Measurements from ENCODE around the gene NEK6.

NEK6 gene

GRCh38 chr9:124398191-124398935 is 140.6 kb downstream of the NEK6 start:
- Histone ChIP-seq H3K36me3 (ENCODE audit: insufficient read depth) (no peaks in the 10 kb centered on the region; the same call in 1 of the 2 replicates), H3K4me1 (ENCODE audit: low read depth, poor library complexity, severe bottlenecking) (no peaks in the 10 kb centered on the region), H3K27ac (no peak overlapping the region), H3K4me3 (IDR thresholded peaks at IDR 0.05; ENCODE audit: insufficient read depth, low read depth, low read length) (no peak overlapping the region), H3K27me3 (ENCODE audit: insufficient read depth, low read depth) (no peaks in the 10 kb centered on the region), H4K20me1 (ENCODE audit: insufficient read depth) (no peaks in the 10 kb centered on the region; the same call in 1 of the 2 replicates), H3K9ac (no peak overlapping the region), H3K79me2 (ENCODE audit: insufficient read depth, low read depth) (peaks cover 15% of the 10 kb centered on the region; the same call in 1 of the 2 replicates), H3K4me2 (no peak overlapping the region), H2AFZ (ENCODE audit: low read depth) (no peak overlapping the region)
- no peak for TF ChIP-seq CTCF (conservative IDR thresholded peaks at IDR 0.05; ENCODE audit: low read depth, low read length)

- Histone ChIP-seq H4K20me1 (ENCODE audit: insufficient read depth) (no peaks in the 10 kb centered on the region; the same call in 1 of the 2 replicates), H3K36me3 (ENCODE audit: insufficient read depth) (no peaks in the 10 kb centered on the region), H2AFZ (ENCODE audit: low read depth) (no peak overlapping the region), H3K4me1 (ENCODE audit: low read depth, poor library complexity, severe bottlenecking) (no peaks in the 10 kb centered on the region), H3K27ac (no peak overlapping the region), H3K4me2 (no peak overlapping the region), H3K9ac (no peak overlapping the region), H3K4me3 (IDR thresholded peaks at IDR 0.05; ENCODE audit: insufficient read depth, low read depth, low read length) (no peak overlapping the region), H3K27me3 (ENCODE audit: insufficient read depth, low read depth) (no peaks in the 10 kb centered on the region), H3K79me2 (ENCODE audit: insufficient read depth, low read depth) (peaks cover 13% of the 10 kb centered on the region; the same call in 1 of the 2 replicates)
- no peak for TF ChIP-seq CTCF (conservative IDR thresholded peaks at IDR 0.05; ENCODE audit: low read depth, low read length)
Observed at GRCh38 chr9:124399323-124399967, 141.7 kb downstream of the NEK6 start.

GRCh38 chr9:124399968-124400940 is 142.5 kb downstream of the NEK6 start:
- no peaks in the 10 kb centered on the region; the same call in 1 of the 2 replicates for H4K20me1 ChIP-seq (ENCODE audit: insufficient read depth)
- no peak for TF ChIP-seq CTCF (conservative IDR thresholded peaks at IDR 0.05; ENCODE audit: low read depth, low read length)
- peaks cover 7% of the 10 kb centered on the region; the same call in 1 of the 2 replicates for H3K79me2 ChIP-seq (ENCODE audit: insufficient read depth, low read depth)
- no peak overlapping the region for H3K4me2 ChIP-seq
- H2AFZ ChIP-seq (ENCODE audit: low read depth): no peak overlapping the region
- no peaks in the 10 kb centered on the region for H3K27me3 ChIP-seq (ENCODE audit: insufficient read depth, low read depth)
- H3K9ac ChIP-seq: no peak overlapping the region
- no peak overlapping the region for H3K27ac ChIP-seq
- no peaks in the 10 kb centered on the region for H3K4me1 ChIP-seq (ENCODE audit: low read depth, poor library complexity, severe bottlenecking)
- no peaks in the 10 kb centered on the region for H3K36me3 ChIP-seq (ENCODE audit: insufficient read depth)
- no peak overlapping the region for H3K4me3 ChIP-seq (IDR thresholded peaks at IDR 0.05; ENCODE audit: insufficient read depth, low read depth, low read length)

Data from KMS-11 (cell line).